Pancreas (tissue), 10 donors: ENCODE measurements around the gene KIR3DL2. TPM values are rescaled to one million over a fixed set of nuclear protein-coding genes. Genes with fewer than 3 reads are reported as not detected.

Experiments
- ATAC-seq, 4 donors: fragments of 200-7000 bp; cut with Tn5 transposase; one replicate each; pipeline versions ENCODE4 v1.8.0 to v1.9.1; 2020; ENCODE audit warnings: mild to moderate bottlenecking in 4 of 4, moderate library complexity in 4 of 4
- DNase-seq, 6 donors: peaks; one replicate each; pipeline ENCODE4 v3.0.0-alpha.2; 2020
- FAIRE-seq: peaks from 2 replicates; lab custom pipeline; 2012; peaks lifted over from hg19 to GRCh38; lab: Jason Lieb, UNC
- H3K27ac ChIP-seq, 4 donors: fragments of 200-600 bp; sonication (generic); 1 replicate in 3 of 4; 2 replicates in 1 of 4; pipeline versions ENCODE4 v1.5.0 to v1.8.0; 2020
- H3K27me3 ChIP-seq, 4 donors: fragments of 200-600 bp; one replicate each; pipeline ENCODE4 v1.8.0; 2021
- H3K36me3 ChIP-seq, 3 donors: fragments of 200-600 bp; sonication (generic) in 1 of 3; one replicate each; pipeline versions ENCODE4 v1.5.0 to v1.8.0; 2020 to 2021
- H3K4me1 ChIP-seq, 3 donors: fragments of 200-600 bp; one replicate each; pipeline ENCODE4 v1.8.0; 2021
- H3K4me3 ChIP-seq, 4 donors: fragments of 200-600 bp; sonication (generic) in 2 of 4; one replicate each; pipeline versions ENCODE4 v1.5.0 to v1.8.0; 2020 to 2021
- H3K9me3 ChIP-seq, 4 donors: fragments of 200-600 bp; one replicate each; pipeline ENCODE4 v1.8.0; 2021
- CTCF ChIP-seq, 4 donors: fragments of 200-600 bp; sonication (generic) in 3 of 4; IDR thresholded peaks; one replicate each; pipeline versions ENCODE4 v1.5.0 to v1.8.0; 2021; ENCODE audit warnings: antibody characterized with exemption in 4 of 4
- WGBS, 2 donors: extraction: QIAGEN DNeasy Blood & Tissue Kit; methylation state at CpG; one replicate each; pipeline ENCODE4 v1.1.7; 2013; 5-methylcytosine and 5-hydroxymethylcytosine counted together
- intact Hi-C, 3 donors: fragments of 100-400 bp; cut with DNase I; formaldehyde crosslinking; loops; one replicate each; pipeline versions ENCODE4 v1.11.1 to v1.14.2; 2022
- polyA plus RNA-seq, 2 donors: library from polyadenylated mRNA; stranded (reverse); fragments of 200-250 nt; gene quantifications; one replicate each; pipeline ENCODE4 v1.2.3, GENCODE V29; 2013
- total RNA-seq, 6 donors: library from RNA; stranded (reverse); fragmentation: NEBNext Ultra II Directional in 4 of 6; extraction: Animal tissue kit (Norgen Biotek cat#: 25700) in 4 of 6; gene quantifications; one replicate each; pipeline versions ENCODE4 v1.2.1 to v1.2.4, GENCODE V29; 2021 to 2023
- donor health status: healthy with polysubstance abuse.
- donor health status: DM: no; HTN: no; CAD: no; lungs with moderate emphysema.
- donor health status: DM: no; HTN: no; CAD: no.
- donor health status: control.
- donor health status: control.
- donor health status: Bipolar disorder and iron deficiency.
- donor health status: DM: yes; HTN: yes; CAD: no.
- donor health status: DM: no; HTN: no; CAD: no.
- donor health status: DM: no; HTN: no; CAD: no.
- donor health status: DM: yes; HTN: yes; CAD: no.

The KIR3DL2 gene
- total and polyA plus RNA-seq, 8 donors = not detected

DNA sequence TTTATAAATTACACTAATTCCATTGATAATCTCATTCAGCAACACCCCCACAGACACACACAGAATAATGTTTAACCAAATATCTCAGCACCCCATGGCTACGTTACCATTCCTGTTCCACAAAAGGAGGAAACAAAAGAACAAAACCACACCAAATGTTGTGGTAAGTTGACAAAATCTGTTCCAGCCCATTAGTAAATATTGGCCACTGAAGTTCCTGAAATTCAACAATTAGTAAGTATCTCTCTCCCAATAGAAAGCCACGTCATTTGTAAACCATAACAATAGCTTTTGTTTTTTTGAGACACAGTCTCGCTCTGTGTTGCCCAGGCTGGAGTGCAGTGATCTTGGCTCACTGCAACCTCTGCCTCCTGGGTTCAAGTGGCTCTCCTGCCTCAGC, 21.5 kb downstream of the KIR3DL2 start:
- no peak for TF ChIP-seq CTCF (IDR thresholded peaks at IDR 0.05)
- DNase-seq (no peak), ATAC-seq (no peak), FAIRE-seq (no peak)
- Histone ChIP-seq H3K4me1 (no peaks in the 10 kb centered on the region), H3K9me3 (no peaks in the 10 kb centered on the region), H3K4me3 (no peak overlapping the region), H3K36me3 (no peaks in the 10 kb centered on the region), H3K27ac (no peak overlapping the region), H3K27me3 (no peaks in the 10 kb centered on the region)
- WGBS, 2 donors = 30 to 31% methylated on average over 3 of the region's 3 CpGs
- intact Hi-C loops = no loop called here

DNA sequence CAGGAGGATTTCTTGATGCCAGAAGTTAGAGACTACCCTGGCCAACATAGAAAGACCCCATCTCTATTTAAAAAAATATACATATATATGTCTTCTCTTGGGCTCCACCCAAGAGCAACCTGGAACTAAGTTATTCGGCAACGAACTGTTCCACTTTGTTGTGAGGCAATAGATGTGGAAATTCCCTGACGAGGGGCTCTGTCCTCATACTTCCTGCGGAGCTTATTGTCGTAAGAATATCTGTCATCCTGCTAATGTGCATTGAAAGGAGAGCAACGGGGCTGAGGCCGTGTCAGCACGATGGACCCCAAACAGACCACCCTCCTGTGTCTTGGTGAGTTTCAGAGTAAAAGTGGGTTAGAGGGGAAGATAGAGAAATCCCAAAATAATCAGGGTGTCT, 23.7 kb downstream of the KIR3DL2 start, which contains the start of gene FCAR:
Gene FCAR, plus strand, starts transcription at position 246 of the 400 bp plus-strand sequence. Its CDS starts 55 bp downstream, at position 301.
- no peak for DNase-seq
- no peak for TF ChIP-seq CTCF (IDR thresholded peaks at IDR 0.05)
- H3K36me3 ChIP-seq = no peaks in the 10 kb centered on the region
- H3K9me3 ChIP-seq = no peaks in the 10 kb centered on the region
- H3K4me1 ChIP-seq = no peaks in the 10 kb centered on the region
- H3K27me3 ChIP-seq = no peaks in the 10 kb centered on the region
- intact Hi-C loops = no loop called here
- H3K4me3 ChIP-seq = no peak within 1 kb of the TSS
- H3K27ac ChIP-seq = no peak within 1 kb of the TSS
- FAIRE-seq = no peak
- 50 to 64% methylated on average over 8 of the region's 8 CpGs for WGBS, 2 donors
- ATAC-seq = no peak

GRCh38 chr19:54875506-54875905, 25.3 kb downstream of the KIR3DL2 start:
- Histone ChIP-seq H3K4me1 (no peaks in the 10 kb centered on the region), H3K9me3 (no peaks in the 10 kb centered on the region), H3K27ac (no peak overlapping the region), H3K36me3 (no peaks in the 10 kb centered on the region), H3K4me3 (no peak overlapping the region), H3K27me3 (no peaks in the 10 kb centered on the region)
- TF ChIP-seq CTCF (IDR thresholded peaks at IDR 0.05) = no peak
- FAIRE-seq (no peak), ATAC-seq (peak in 2 of 4 donors; percentile 38 to 57), DNase-seq (no peak)
- WGBS, 2 donors = 38 to 55% methylated on average over 2 of the region's 2 CpGs
- intact Hi-C loops = no loop called here

DNA sequence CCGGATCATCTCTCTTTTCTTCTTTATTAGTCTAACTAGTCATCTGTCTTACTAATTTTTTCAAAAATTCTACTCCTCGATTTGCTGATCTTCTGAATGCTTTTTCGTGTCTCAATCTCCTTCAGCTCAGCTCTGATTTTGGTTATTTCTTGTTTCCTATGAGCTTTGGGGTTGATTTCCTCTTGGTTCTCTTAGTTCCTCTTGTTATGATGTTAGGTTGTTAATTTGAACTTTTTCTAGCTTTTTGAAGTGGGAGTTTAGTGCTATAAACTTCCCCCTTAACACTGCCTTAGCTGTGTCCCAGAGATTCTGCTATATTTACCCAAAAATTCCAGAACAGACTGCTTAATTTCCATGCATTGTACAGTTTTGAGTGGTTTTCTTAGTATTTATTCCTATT, 27.2 kb downstream of the KIR3DL2 start:
- FAIRE-seq = no peak
- WGBS, 2 donors = 33 to 52% methylated on average over 3 of the region's 3 CpGs
- no peak overlapping the region for H3K4me3 ChIP-seq
- H3K27me3 ChIP-seq = no peaks in the 10 kb centered on the region
- ATAC-seq = no peak
- no peak for TF ChIP-seq CTCF (IDR thresholded peaks at IDR 0.05)
- no peaks in the 10 kb centered on the region for H3K4me1 ChIP-seq
- no peaks in the 10 kb centered on the region for H3K9me3 ChIP-seq
- DNase-seq = no peak
- H3K27ac ChIP-seq = no peak overlapping the region
- no peaks in the 10 kb centered on the region for H3K36me3 ChIP-seq
- intact Hi-C loops = no loop called here

GRCh38 chr19:54881884-54882283, 31.6 kb downstream of the KIR3DL2 start:
- TF ChIP-seq CTCF (IDR thresholded peaks at IDR 0.05) = no peak
- Histone ChIP-seq H3K9me3 (no peaks in the 10 kb centered on the region), H3K27ac (no peak overlapping the region), H3K27me3 (no peaks in the 10 kb centered on the region), H3K36me3 (no peaks in the 10 kb centered on the region), H3K4me1 (no peaks in the 10 kb centered on the region), H3K4me3 (no peak overlapping the region)
- ATAC-seq (no peak), FAIRE-seq (no peak), DNase-seq (no peak)
- WGBS, 2 donors = 55 to 56% methylated on average over 6 of the region's 6 CpGs
- intact Hi-C loops = no loop called here
